HG02870 (cell line): ENCODE results near the gene DENND2A.
"Not testable (repeated sequence)": the region's sequence is repeated elsewhere in the genome, so short reads cannot be mapped to it uniquely, and the experiment has no call there.

Experiments used
- ATAC-seq: cut with Tn5 transposase; IDR thresholded peaks from one replicate; pipeline ENCODE4 v1.9.1; 2021; ENCODE audit warnings: mild to moderate bottlenecking, moderate library complexity; ENCODE audit not compliant: unreplicated experiment

The DENND2A gene

DNA sequence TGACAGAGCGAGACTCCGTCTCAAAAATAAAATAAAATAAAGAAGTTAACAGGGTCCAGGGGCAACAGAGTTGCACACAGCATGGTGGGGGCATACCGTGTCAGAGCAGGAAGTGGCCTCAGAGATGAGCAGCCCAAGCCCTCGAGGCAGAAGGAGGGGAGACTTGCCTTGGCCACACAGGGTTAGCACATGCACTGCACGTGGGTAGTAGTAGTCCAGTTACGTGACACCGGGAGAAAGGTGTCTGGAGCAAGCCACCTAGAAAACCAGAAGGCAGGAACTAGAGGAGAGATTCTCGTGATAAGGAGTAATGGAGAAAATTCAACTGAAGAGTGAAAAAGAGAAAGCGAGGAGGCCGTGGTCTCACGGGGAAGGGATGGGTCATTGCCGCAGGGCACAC, 9.8 kb upstream of the DENND2A start:
- no peak for ATAC-seq

DNA sequence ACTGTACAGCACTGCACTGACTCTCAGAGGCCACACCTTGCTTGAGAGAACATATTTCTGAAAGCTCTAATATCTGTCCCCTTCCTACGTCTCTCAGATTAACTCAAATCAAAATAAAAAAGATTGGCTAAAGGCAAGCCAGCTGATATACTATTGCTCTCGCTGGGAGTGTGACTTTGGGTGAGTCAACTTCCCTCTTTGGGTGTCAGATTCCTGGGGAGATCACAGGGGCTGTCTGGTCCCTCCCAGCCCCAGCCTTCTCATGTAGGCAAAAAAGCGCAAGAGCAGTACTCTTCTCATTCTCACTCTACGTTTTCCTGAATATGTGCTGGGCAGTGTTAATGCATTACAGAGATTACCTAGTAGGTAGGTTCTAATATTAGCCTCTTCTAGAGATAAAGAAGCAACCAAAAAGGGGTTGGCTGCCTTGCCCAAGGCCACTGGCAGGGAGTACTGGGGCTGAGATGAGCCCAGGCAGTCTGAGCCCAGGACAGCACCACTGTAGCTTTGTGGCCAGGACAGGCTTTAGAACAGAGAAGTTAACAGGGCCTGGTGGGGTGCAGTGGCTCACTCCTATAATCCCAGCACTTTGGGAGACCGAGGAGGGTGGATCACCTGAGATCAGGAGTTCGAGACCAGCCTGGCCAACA, 9.1 kb upstream of the DENND2A start:
- no peak for ATAC-seq

DNA sequence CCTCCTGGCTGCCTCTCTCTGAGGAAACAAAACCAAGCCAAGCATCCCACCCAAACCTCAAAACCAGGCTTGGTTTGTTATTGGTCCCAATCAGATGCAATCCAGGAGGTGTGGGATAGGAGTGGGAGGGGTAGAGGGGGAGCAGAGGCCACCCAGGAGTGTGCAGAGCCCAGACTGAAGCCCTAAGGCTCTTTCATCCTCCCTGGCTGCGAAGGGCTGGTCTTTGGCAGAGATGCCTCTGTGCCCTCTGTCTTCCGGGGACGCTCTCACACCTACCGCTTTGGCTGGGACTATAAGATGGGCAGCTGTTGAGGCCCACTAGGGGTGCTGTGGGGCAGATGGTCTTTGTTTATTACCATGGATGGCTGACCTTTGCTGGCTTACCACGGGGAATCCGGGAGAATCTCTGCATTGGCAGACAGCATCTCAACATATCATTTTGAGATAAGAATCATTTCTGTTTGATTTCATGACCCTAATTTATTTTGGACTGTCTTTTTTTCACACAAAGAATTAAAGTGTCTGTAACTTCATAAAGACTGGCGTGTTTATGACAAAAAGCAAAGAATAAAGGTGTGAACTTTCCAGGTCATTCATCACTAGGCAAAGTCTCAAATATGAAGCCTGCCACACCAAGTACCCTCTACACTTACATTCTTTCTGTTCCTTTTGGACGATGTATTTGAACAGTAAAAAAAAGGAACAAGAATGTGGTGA, 6.5 kb upstream of the DENND2A start:
- ATAC-seq = peak; percentile 67

DNA sequence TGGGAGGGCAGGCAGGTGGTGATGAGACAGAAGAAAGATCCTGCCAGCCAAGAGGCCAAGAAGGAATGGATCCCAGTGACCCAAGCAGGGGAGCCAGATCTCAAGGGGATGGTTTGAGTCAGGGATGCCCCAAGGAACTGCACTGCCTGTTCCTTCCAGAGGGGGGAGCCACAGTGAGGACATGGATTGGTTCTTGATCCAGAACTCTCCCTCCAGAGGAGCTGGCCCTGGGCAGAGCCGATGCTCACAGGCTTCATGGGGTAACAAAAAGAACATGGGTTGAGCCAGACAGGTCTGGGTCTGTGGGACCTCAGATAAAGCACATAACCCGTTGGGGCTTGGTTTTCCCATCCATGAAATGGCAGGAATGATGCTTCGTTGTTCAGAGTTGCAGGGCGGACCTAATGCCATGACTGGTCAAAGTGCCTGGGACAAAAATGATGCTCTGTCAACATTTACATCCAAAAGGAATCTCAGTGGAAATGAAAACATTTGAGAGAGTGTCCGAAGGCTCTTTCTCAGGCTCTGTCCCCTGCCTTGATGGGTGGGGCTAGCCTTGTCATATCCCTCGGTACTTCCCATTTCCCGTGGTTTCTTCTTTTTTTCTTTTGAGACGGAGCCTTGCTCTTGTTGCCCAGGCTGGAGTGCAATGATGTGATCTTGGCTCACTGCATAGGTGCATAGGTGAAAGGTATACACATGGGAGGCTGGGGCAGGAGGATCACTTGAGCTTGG, 4.7 kb upstream of the DENND2A start:
- ATAC-seq = no peak

DNA sequence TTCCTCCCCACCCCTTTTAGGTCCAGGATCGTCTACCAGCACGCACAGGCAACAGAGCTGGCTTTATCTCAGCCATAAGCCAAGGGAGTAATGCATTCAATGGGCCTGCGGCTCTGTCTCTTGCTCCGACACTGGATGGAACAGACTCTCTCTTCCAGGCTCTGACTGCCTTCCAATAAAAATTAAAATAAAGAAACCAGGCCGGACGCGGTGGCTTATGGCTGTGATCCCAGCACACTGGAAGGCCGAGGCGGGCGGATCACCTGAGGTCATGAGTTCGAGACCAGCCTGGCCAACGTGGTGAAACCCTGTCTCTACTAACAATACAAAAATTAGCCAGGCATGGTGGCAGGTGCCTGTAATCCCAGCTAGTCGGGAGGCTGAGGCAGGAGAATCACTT, 4.1 kb upstream of the DENND2A start:
- not testable (repeated sequence) for ATAC-seq

DNA sequence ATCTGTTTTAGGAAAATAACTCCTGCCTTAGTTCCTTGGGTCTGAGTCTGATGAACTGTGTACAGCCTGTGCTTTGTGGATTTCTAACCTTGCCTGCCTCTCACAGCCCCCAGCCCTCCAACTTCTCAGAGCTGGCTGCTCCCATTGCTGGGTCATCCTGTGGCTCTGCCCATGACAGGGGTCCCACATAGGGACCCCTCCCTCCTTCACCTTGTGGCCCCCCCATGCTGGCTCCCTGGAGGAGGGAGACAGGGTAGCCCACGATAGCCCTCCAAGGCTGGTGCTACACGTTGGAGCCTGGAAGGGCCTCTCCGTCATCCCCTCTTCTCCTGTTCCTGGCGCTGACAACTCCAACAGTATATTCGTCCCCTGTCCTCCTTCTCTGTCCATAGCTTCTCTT, 2.8 kb upstream of the DENND2A start:
- no peak for ATAC-seq

DNA sequence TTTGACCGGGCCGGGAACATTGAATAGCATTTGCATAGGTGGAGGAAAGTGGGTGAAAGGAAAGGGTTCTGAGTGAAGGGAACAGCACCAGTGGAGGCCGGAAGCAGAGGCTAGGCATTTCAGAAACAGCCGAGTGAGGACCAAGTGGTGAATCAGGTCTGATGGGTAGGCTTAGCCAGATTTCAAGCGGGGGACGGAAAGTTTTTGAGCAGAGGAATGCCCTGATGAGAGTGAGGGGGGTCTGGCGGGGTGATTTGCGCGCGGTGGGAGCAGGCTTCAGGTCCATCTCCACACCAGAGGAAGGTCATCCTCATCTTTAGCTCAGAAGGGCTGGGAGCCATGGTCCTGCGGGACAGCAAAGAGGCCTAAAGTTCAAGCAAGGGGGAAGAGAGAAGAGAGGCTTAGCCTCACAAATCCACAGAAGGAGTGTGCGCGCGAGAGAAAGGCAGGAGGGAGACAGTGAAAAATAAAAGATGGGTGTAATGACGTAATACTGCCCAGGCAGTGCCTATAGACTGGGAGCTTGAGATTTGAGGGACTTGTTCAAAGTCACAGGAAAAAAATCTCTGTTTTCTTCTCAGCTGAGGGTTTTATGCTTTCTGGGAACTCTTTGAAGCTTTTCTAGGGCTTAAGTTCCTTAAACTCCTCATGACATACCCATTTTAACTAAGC, 1.0 kb upstream of the DENND2A start:
- ATAC-seq = no peak

DNA sequence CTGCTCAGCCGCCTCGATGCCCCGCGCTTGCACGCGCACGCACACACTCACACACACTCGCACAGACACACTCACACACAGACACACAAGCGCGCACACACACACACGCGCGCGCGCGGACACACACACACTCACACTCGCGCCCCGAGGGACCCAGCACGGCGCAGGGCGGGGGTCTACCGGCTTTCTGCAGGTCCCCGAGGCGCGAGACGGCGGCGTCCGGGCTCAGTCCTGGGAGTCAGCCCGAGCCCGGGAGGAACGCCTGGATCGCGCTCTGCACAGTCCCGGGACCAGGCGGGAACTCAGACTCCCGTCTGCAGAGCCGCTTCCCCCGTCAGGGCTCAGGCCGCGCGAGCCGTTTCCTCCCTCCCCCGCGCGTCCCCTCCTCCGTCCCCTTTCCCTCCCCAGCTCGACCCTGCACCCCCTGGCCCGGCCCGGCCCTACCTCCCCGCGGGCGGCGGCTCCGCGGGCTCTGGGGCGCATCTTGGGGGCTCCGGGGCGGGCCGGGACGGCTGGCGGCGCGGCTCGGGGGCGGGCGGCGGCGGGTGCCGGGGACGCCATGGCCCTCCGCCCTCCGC, 464 bp downstream of the DENND2A start:
- no peak for ATAC-seq

DNA sequence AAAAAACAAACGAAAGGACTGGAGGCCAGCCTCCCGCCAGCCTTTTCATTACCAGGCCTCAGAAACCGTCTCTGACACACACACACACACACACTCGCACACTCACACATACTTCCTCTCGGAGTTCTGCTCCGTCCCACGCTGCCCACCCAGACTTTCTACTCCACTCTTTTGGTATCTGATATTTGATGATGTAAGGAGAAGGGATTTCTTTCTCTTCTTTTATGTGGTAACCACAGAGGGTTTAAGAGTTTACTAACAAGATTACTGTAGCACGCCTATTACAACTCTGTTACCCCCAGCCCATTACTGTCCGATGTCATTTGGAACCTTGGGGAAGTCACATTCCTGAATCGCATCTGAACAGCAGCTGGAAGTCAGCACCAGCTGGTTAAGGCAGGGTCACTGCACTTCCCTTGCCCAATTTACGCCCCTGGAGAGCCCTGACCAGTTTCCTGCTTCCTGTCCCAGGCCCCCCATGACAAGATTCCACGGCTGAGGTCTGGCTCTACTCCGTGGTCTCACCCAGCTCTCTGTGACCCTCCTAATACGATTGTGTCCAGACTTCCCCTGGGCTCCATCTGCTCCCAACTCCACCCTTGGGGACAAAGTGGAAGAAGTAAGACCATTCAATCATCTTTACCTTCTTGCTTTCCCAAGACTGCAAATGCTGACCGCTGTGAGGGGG, 1.1 kb downstream of the DENND2A start:
- ATAC-seq = no peak

DNA sequence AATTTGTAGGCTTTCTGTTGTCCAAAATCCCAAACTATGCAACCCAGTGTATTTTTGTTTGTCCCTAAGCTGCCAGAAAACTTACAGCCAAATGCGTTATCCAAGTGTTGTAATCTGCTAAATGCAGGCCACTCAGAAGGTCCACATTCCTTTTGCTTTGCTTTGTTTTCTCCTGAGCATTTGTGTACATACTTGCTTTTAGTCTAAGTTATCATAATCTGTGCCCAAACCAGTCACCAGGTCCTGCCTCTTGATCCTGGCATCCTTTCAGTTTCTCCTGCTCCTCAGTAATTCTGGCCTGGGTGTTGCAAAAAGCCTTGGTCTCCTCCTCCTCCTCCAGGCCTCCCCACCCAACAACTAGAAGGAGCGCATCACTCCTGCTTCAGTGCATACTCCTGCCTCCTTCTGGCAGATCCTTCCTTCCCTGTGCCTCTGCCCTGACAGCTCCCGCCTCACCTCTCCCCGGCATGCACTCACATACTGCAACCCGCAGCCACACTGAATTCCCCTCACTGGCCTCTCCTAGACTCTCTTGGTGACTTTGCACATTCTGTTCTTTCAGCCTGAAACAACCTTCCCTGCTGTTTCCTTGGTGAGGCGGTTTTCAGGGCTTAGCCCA, 2.3 kb downstream of the DENND2A start:
- ATAC-seq = no peak

DNA sequence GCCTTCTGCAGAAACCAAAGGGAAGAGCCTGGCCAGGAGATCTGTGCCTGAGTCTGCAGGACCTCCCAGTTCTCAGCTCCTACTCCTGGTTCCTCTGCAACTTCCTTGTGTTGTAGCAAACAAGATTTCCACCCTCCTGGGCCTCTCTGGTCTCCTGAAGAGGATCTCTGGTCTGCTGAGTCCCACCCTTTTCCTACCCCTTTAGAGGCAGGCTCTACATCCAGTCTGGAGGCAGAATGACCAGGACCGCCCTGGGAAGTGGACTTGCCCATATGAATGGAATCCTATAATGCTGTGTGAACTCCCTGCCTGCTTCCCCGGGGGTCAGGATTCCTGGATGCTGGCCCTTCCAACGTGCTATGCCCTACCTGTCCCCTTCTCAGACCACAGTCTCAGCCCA, 3.2 kb downstream of the DENND2A start:
- ATAC-seq = no peak

DNA sequence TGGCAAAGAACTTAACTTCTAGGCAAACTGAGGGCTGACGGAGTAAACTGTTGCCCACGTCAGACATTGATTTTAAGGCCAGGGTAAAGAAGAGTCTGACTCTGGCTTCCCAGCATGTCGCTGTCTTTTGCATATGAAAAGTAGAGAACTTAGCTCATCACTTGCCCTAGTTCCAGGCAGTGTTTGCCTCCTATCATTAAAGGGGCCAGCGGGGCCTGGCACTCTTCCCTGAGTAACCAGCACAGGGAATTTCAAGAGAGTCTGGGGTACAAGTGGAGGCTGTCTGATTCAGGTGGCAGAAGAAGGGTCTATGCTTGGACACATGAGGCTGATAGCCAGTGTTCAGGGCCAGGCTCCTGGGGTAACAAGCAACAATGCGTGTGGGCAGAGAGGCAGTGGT, 4.8 kb downstream of the DENND2A start:
- ATAC-seq = no peak

DNA sequence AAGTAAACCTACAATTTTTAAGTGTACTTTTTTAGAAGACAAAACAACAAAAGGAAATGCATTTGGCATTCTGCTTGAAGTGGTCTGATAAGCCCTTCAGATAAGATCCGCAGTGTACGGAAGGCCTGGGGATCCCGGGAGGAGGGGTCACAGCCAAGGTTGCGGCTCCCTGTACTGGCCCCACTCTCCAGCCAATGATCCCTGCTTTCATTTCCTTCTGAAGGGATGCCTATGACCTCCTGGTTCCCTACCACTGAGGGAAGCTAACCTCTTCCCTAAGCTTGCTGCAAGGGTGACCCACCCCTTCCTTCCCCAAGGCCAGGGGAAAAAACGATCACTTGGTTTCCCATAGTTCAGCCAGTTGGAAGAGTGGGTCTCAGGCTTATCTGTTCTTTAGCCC, 5.3 kb downstream of the DENND2A start:
- no peak for ATAC-seq

DNA sequence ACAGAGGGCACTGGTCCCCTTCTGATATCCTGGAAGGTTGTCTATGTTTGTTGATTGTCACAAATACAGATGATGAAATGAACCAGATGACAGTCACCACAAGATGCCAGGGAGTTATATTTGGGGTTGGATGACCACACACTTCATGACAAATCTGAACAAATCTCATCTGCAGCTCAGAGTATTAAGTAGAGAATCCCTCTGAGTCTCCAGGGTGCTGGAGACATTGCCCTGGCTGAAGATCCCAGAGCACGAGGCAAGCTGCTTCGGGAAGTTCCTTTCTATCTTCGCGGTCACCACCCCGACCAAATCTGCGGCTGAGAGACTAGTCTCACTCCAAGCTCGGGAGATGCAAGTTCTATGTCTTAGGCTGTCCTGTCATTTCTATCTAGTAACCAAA, 9.0 kb downstream of the DENND2A start:
- ATAC-seq = no peak

DNA sequence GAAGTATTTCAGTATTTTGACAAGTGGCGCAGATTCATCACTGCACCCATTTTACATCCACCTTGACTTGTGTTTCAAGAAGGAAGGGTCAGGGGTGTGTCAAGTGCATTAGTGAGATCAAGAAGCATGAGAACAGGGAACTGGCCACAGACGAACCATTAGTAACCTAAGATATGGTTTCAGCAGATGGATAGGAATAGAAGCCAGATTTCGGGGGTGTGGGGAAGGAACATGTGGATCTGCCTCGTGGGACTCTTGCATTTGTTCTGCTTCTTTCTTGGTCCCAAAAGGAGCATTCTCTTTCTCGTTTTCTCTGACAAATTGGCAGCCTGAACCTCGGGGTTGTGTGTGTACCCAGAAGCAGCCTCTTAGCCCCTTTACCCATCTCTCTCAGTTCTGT, 9.6 kb downstream of the DENND2A start:
- no peak for ATAC-seq

DNA sequence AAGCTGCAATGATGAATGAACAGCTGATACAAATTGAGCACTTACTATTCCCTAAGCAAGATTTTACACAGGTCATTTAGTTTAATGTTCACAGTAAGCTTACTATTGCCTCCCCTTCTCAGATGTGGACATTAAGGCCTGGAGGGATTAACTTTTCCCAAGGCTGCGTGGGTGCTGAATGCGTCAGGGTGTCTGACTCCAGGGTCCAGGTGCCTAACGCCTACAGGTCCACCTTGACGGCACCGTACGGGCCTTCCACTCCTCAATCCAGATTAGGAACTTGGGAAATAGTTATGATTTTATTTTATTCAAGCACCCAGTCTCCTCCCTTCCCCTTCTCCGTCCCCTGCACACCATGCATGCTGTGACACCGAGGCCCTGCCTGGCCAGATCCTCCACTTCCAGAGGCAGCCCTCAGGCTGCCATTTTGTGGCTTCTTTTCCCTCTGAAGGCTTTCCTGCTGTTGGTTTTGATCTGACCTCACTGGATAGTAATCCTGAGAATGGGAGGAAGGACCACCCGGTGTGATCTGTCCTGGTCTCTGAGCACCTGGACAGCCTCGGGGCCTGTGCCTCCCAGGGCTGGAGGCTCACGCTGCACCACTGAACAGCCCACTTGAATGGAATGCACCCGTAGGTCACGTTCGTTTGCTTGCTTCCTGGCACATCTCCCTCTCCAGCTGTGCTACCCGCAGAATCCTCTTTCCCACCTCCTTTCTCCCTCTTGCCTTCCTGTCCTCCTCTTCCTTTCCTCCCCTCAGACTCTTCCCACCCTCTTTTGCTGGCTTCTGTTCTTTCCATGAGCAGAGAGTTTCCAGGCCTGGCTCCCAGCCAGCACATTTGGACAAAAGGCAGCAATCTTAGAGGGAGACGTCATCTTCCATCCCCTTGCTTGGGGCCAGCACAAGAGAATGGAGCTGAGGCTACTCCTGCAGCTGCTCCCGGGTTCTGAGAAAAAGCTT, 14.4 kb downstream of the DENND2A start:
- ATAC-seq = no peak

DNA sequence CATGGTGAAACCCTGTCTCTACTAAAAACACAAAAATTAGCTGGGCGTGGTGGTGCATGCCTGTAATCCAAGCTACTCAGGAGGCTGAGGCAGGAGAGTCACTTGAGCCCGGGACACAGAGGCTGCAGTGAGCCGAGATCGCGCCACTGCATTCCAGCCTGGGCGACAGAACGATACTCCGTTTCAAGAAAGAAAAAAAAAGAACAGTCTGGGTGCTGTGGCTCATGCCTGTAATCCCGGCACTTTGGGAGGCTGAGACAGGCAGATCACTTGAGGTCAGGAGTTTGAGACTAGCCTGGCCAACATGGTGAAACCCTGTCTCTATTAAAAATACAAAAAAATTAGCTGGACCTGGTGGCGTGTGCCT, 15.4 kb downstream of the DENND2A start:
- not testable (repeated sequence) for ATAC-seq

DNA sequence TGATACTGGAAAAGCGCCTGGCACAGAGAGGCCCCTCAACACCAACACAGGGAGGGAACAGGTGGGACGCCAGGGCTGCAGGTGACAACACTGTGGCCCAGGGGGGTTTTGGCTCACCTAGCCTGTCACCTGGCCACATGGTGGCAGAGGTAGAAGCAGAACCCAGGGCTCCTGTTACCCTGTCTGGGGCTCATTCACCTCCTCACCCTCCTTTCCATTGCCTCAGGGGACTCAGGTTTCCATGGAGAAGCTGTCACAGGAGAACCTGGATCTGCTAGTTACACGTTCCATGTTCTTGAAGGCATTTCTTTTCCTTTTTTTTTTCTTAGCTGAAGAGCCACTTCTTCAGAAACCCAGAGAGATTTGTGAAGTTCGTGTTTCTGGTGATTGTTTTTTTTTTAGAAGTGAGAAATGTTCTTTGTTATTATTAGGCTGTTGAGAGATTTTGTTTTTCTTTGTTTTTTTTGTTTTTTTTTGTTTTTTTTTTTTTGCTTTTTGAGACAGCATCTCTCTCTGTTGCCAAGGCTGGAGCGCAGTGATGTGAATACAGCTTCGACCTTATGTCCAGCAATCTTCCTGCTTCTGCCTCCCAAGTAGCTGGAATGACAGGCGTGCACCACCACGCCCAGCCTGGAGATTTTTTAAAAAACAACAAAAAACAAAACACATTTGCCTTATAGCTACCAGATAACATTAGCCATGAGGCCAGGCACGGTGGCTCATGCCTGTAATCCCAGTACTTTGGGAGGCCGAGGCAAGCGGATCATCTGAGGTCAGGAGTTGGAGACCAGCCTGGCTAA, 16.0 kb downstream of the DENND2A start:
- ATAC-seq = no peak
